ENCODE data around the gene RBFOX2. TPM values are rescaled to one million over a fixed set of nuclear protein-coding genes. Genes with fewer than 3 reads are reported as not detected.

The RBFOX2 gene
- total RNA-seq, 4 donors from 2014 or later: 103 to 139 (median 108) TPM

GRCh38 chr22:35966314-35967045 is 62.1 kb downstream of the RBFOX2 start:
- intact Hi-C loops (cut with DNase I): no loop called here
- Histone ChIP-seq H3K27me3 (no peaks in the 10 kb centered on the region), H3K27ac (no peak overlapping the region), H3K9me3 (no peaks in the 10 kb centered on the region), H3K4me1 (peaks cover 43 to 57% of the 10 kb centered on the region in 2 donors), H3K36me3 (no peaks in the 10 kb centered on the region), H3K4me3 (replicated peaks in 1 of 3) (no peak overlapping the region)
- no peak for DNase-seq
- WGBS, 2 donors: 92 to 95% methylated on average over 6 of the region's 6 CpGs
- no peak for TF ChIP-seq CTCF (IDR thresholded peaks at IDR 0.05)
- no peak for TF ChIP-seq POLR2A (IDR thresholded peaks at IDR 0.05)

- H3K27ac ChIP-seq: no peak overlapping the region
Measured at GRCh38 chr22:35963237-35963810, 65.3 kb downstream of the RBFOX2 start.

GRCh38 chr22:35961480-35962295 is 66.9 kb downstream of the RBFOX2 start:
- Histone ChIP-seq H3K9me3 (no peaks in the 10 kb centered on the region), H3K4me1 (peaks cover 22 to 28% of the 10 kb centered on the region in 2 donors), H3K27me3 (no peaks in the 10 kb centered on the region), H3K36me3 (no peaks in the 10 kb centered on the region), H3K27ac (peak overlapping the region in 2 of 3 donors; percentile 3 to 37), H3K4me3 (replicated peaks in 1 of 3) (no peak overlapping the region)
- TF ChIP-seq POLR2A (IDR thresholded peaks at IDR 0.05): no peak
- TF ChIP-seq CTCF (IDR thresholded peaks at IDR 0.05): no peak
- WGBS, 2 donors: 46 to 48% methylated on average over 5 of the region's 5 CpGs
- intact Hi-C loops (cut with DNase I): no loop called here
- DNase-seq: peak in 1 of 2 donors; percentile 14

More at GRCh38 chr22:35963237-35963810, 65.3 kb downstream of the RBFOX2 start:
- peaks cover 27 to 41% of the 10 kb centered on the region in 2 donors for H3K4me1 ChIP-seq
- H3K27me3 ChIP-seq: no peaks in the 10 kb centered on the region
- WGBS, 2 donors: 95% methylated on average over 8 of the region's 8 CpGs
- H3K4me3 ChIP-seq (replicated peaks in 1 of 3): no peak overlapping the region
- no peaks in the 10 kb centered on the region for H3K36me3 ChIP-seq
- H3K9me3 ChIP-seq: no peaks in the 10 kb centered on the region
- intact Hi-C loops (cut with DNase I): no loop called here
- no peak for TF ChIP-seq POLR2A (IDR thresholded peaks at IDR 0.05)
- TF ChIP-seq CTCF (IDR thresholded peaks at IDR 0.05): no peak
- DNase-seq: no peak

- Histone ChIP-seq H3K4me3 (replicated peaks in 1 of 3) (no peak overlapping the region), H3K4me1 (peaks cover 22 to 28% of the 10 kb centered on the region in 2 donors), H3K27me3 (no peaks in the 10 kb centered on the region), H3K36me3 (no peaks in the 10 kb centered on the region), H3K9me3 (no peaks in the 10 kb centered on the region), H3K27ac (peak overlapping the region in 2 of 3 donors; percentile 2 to 9)
- intact Hi-C loops (cut with DNase I): no loop called here
- no peak for DNase-seq
- TF ChIP-seq POLR2A (IDR thresholded peaks at IDR 0.05) (no peak), CTCF (IDR thresholded peaks at IDR 0.05) (no peak)
- 93 to 98% methylated on average over 2 of the region's 2 CpGs for WGBS, 2 donors
Measured at GRCh38 chr22:35960854-35961253, 67.8 kb downstream of the RBFOX2 start.
